GM12878 (cell line): Measurements from ENCODE around the gene VDR. TPM values are rescaled to one million over a fixed set of nuclear protein-coding genes. Genes with fewer than 3 reads are reported as not detected.

Experiments
- ATAC-seq: fragments of 200-7000 bp; cut with Tn5 transposase; 3 replicates; pipeline ENCODE4 v1.9.1; 2020; ENCODE audit warnings: mild to moderate bottlenecking, moderate library complexity
- BruUV-seq: library from RNA; stranded (reverse); fragments of 400-500 nt; replicated peaks from 2 replicates; lab custom pipeline; 2021; lab: Mats Ljungman, UMichigan
- CTCF ChIA-PET: fragments of 300-600 bp; sonication (Branson Sonifier 250); formaldehyde crosslinking; extraction: SDS; loops from one replicate; lab custom pipeline; 2021; ENCODE audit warnings: inconsistent platforms; lab: Yijun Ruan, JAX
- POLR2A ChIA-PET: fragments of 350-600 bp; formaldehyde crosslinking; extraction: SDS; loops from one replicate; lab custom pipeline; 2021; ENCODE audit warnings: inconsistent platforms; lab: Charles Lee
- RAD21 ChIA-PET: fragments of 300-600 bp; sonication (Branson Sonifier 250); formaldehyde crosslinking; loops from one replicate; lab custom pipeline; 2023; ENCODE audit warnings: antibody characterized with exemption; ENCODE audit not compliant: unreplicated experiment; lab: Charles Lee
- SMC1A ChIA-PET: fragments of 300-600 bp; sonication (Branson Sonifier 250); formaldehyde crosslinking; loops from one replicate; lab custom pipeline; 2023; ENCODE audit not compliant: unreplicated experiment, uncharacterized antibody; lab: Charles Lee
- DNase-seq: peaks from one replicate; pipeline ENCODE4 v3.0.0-alpha.2; 2011; ENCODE audit warnings: low read depth, low spot score
- FAIRE-seq: peaks from 3 replicates; lab custom pipeline; 2011; peaks lifted over from hg19 to GRCh38; lab: Jason Lieb, UNC
- H2AFZ ChIP-seq: 2 replicates; pipeline ENCODE4 v1.6.0; 2011; ENCODE audit warnings: low read depth, low read length, control low read depth; ENCODE audit not compliant: control insufficient read depth
- H3K27ac ChIP-seq: 2 replicates; pipeline ENCODE4 v1.5.1; 2011; ENCODE audit warnings: control low read depth; ENCODE audit not compliant: control insufficient read depth, insufficient read depth
- H3K27me3 ChIP-seq, 2 experiments: replicated peaks in 1 of 2; 2 replicates each; pipeline versions ENCODE4 v1.6.0 to v1.6.1; 2011; ENCODE audit warnings: low read length in 1 of 2; ENCODE audit not compliant: control insufficient read depth in 2 of 2, insufficient read depth in 2 of 2
- H3K36me3 ChIP-seq, 2 experiments: 2 replicates each; pipeline ENCODE4 v1.5.1; 2011; ENCODE audit warnings: low read length in 1 of 2; ENCODE audit not compliant: control insufficient read depth in 2 of 2, insufficient read depth in 2 of 2
- H3K4me1 ChIP-seq: 2 replicates; pipeline ENCODE4 v1.6.1; 2011; ENCODE audit warnings: mild to moderate bottlenecking, low read length, moderate library complexity, mixed read lengths; ENCODE audit not compliant: control insufficient read depth, insufficient read depth
- H3K4me2 ChIP-seq: 2 replicates; pipeline ENCODE4 v1.6.0; 2011; ENCODE audit warnings: control low read depth; ENCODE audit not compliant: control insufficient read depth, insufficient read depth
- H3K4me3 ChIP-seq: fragments of 200-600 bp; sonication (generic); 2 replicates; pipeline ENCODE4 v1.5.1; 2016
- H3K79me2 ChIP-seq: 2 replicates; pipeline ENCODE4 v1.6.0; 2011; ENCODE audit warnings: low read length; ENCODE audit not compliant: control insufficient read depth, insufficient read depth
- H3K9ac ChIP-seq: 2 replicates; pipeline ENCODE4 v1.8.0; 2011; ENCODE audit warnings: low read length, control low read depth, mixed read lengths; ENCODE audit not compliant: control insufficient read depth, insufficient read depth
- H3K9me3 ChIP-seq: replicated peaks from 3 replicates; pipeline ENCODE4 v1.5.1; 2011; ENCODE audit warnings: mild to moderate bottlenecking, low read length; ENCODE audit not compliant: control insufficient read depth, insufficient read depth
- H4K20me1 ChIP-seq: 2 replicates; pipeline ENCODE4 v1.6.0; 2011; ENCODE audit not compliant: control insufficient read depth, insufficient read depth
- ATF2 ChIP-seq: IDR thresholded peaks from 2 replicates; pipeline ENCODE4 v1.6.1; 2012; ENCODE audit warnings: low read length, inconsistent platforms
- BCL3 ChIP-seq: IDR thresholded peaks from 2 replicates; pipeline ENCODE4 v1.6.1; 2011; ENCODE audit warnings: borderline replicate concordance, low read depth, mild to moderate bottlenecking, moderate library complexity, low read length; ENCODE audit not compliant: insufficient read depth, poor library complexity, severe bottlenecking
- KDM1A ChIP-seq: fragments of 200-600 bp; sonication (generic); IDR thresholded peaks from 2 replicates; pipeline ENCODE4 v1.6.1; 2016; ENCODE audit warnings: borderline replicate concordance
- RAD51 ChIP-seq: fragments of 450-650 bp; IDR thresholded peaks from 2 replicates; pipeline ENCODE4 v1.6.1; 2016; ENCODE audit warnings: moderate library complexity, mild to moderate bottlenecking, inconsistent platforms
- RCOR1 ChIP-seq: conservative IDR thresholded peaks from 2 replicates; pipeline ENCODE4 v1.6.1; 2012; ENCODE audit warnings: low read depth, low read length, improper control_type of control experiment
- ZNF207 ChIP-seq: fragments of 450-650 bp; IDR thresholded peaks from 2 replicates; pipeline ENCODE4 v1.6.1; 2014; ENCODE audit warnings: antibody characterized with exemption, mild to moderate bottlenecking, borderline replicate concordance
- WGBS: methylation state at CpG from one replicate; pipeline ENCODE4 v1.1.6; 2016; ENCODE audit warnings: low lambda C conversion rate; ENCODE audit not compliant: insufficient replicate concordance, insufficient coverage; ENCODE audit errors: missing lambda C conversion rate; 5-methylcytosine and 5-hydroxymethylcytosine counted together
- in situ Hi-C: fragments of 300-500 bp; cut with MboI; formaldehyde crosslinking; loops from 9 replicates; pipeline ENCODE4 v1.14.3; 2018; ENCODE audit warnings: mixed read lengths
- intact Hi-C: fragments of 100-400 bp; cut with micrococcal nuclease; formaldehyde crosslinking; loops from one replicate; pipeline ENCODE4 v1.14.2; 2022; ENCODE audit not compliant: unreplicated experiment
- polyA plus RNA-seq, 11 experiments: library from polyadenylated mRNA; depleted of rRNA in 4 of 11; unstranded in 6 of 11; stranded (reverse) in 5 of 11; fragments of >200 nt; fragmentation: Nextera tagmentation in 4 of 11; fragmentation: Illumina TruSeq in 1 of 11; extraction: Ambion mirVana in 4 of 11; extraction: Trizol in 1 of 11; gene quantifications; 1 replicate in 1 of 11; 2 replicates in 10 of 11; pipeline versions ENCODE4 v1.2.1 to v1.2.3, GENCODE V29; 2011 to 2016; ENCODE audit warnings: inconsistent platforms in 2 of 11, missing spikeins in 2 of 11, low read depth in 1 of 11
- total RNA-seq, 4 experiments: library from RNA; depleted of rRNA in 3 of 4; stranded (reverse); fragments of >200 nt in 3 of 4; fragmentation: Illumina TruSeq in 1 of 4; extraction: Trizol in 1 of 4; gene quantifications; 2 replicates each; pipeline versions ENCODE4 v1.2.1 to v1.2.3, GENCODE V29; 2013 to 2021
- TF ChIP-seq, protein P1 (sequence below): IDR thresholded peaks from 2 replicates; pipeline ENCODE4 v1.6.1; 2012; ENCODE audit warnings: improper control_type of control experiment, low read depth, low read length; ENCODE audit not compliant: insufficient replicate concordance
- TF ChIP-seq, protein P2 (sequence below), 3 experiments: IDR thresholded peaks in 2 of 3; conservative IDR thresholded peaks in 1 of 3; 2 replicates each; pipeline ENCODE4 v1.5.1; 2011; ENCODE audit warnings: low read depth in 3 of 3, low read length in 3 of 3, mild to moderate bottlenecking in 3 of 3, control low read depth in 2 of 3, moderate library complexity in 2 of 3, inconsistent platforms in 1 of 3, mixed read lengths in 1 of 3; ENCODE audit not compliant: control insufficient read depth in 2 of 3, insufficient read depth in 1 of 3; ENCODE audit errors: extremely low read depth in 1 of 3
- TF ChIP-seq, protein P3 (sequence below): fragments of 450-650 bp; IDR thresholded peaks from 2 replicates; pipeline ENCODE4 v1.6.1; 2018; ENCODE audit warnings: mild to moderate bottlenecking, low read depth, moderate library complexity; ENCODE audit not compliant: partially characterized antibody

The VDR gene
- total and polyA plus RNA-seq, 10 of the 15 experiments (the other 5 are each of a cell fraction or from before 2014, with no cell fraction given): 0.27 to 7.9 (median 3.0) TPM

- in situ Hi-C loops: no loop called here
- CTCF ChIA-PET: no interaction called here
- no peak overlapping the region for H3K4me2 ChIP-seq
- H3K36me3 ChIP-seq: no peaks in the 10 kb centered on the region
- H3K79me2 ChIP-seq: peaks cover 3% of the 10 kb centered on the region
- intact Hi-C loops: no loop called here
- SMC1A ChIA-PET: interaction anchor here (1.0 to 1.9 kb wide), 3 partner anchors 9 to 15 kb away, joined by 3 to 13 read pairs (median 4); no protein-coding TSS in a partner anchor
- 83% methylated on average over 5 of the region's 5 CpGs for WGBS
- no peaks in the 10 kb centered on the region for H4K20me1 ChIP-seq
- H3K9ac ChIP-seq: no peak overlapping the region
- no peak overlapping the region for H3K4me3 ChIP-seq
- FAIRE-seq (no peak), DNase-seq (no peak), ATAC-seq (no peak)
- peaks cover 0 to 4% of the 10 kb centered on the region in 2 experiments; a peak in 3 of 4 replicates for H3K27me3 ChIP-seq
- POLR2A ChIA-PET: no interaction called here
- H3K27ac ChIP-seq: no peak overlapping the region
- H2AFZ ChIP-seq: no peak overlapping the region
- RAD21 ChIA-PET: no interaction called here
- no peaks in the 10 kb centered on the region for H3K9me3 ChIP-seq
- H3K4me1 ChIP-seq: peaks cover 25% of the 10 kb centered on the region
- BruUV-seq: no TSS peak
- TF ChIP-seq RCOR1: no peak
- TF ChIP-seq ATF2: no peak
- TF ChIP-seq BCL3: no peak
- TF ChIP-seq, protein P1, sequence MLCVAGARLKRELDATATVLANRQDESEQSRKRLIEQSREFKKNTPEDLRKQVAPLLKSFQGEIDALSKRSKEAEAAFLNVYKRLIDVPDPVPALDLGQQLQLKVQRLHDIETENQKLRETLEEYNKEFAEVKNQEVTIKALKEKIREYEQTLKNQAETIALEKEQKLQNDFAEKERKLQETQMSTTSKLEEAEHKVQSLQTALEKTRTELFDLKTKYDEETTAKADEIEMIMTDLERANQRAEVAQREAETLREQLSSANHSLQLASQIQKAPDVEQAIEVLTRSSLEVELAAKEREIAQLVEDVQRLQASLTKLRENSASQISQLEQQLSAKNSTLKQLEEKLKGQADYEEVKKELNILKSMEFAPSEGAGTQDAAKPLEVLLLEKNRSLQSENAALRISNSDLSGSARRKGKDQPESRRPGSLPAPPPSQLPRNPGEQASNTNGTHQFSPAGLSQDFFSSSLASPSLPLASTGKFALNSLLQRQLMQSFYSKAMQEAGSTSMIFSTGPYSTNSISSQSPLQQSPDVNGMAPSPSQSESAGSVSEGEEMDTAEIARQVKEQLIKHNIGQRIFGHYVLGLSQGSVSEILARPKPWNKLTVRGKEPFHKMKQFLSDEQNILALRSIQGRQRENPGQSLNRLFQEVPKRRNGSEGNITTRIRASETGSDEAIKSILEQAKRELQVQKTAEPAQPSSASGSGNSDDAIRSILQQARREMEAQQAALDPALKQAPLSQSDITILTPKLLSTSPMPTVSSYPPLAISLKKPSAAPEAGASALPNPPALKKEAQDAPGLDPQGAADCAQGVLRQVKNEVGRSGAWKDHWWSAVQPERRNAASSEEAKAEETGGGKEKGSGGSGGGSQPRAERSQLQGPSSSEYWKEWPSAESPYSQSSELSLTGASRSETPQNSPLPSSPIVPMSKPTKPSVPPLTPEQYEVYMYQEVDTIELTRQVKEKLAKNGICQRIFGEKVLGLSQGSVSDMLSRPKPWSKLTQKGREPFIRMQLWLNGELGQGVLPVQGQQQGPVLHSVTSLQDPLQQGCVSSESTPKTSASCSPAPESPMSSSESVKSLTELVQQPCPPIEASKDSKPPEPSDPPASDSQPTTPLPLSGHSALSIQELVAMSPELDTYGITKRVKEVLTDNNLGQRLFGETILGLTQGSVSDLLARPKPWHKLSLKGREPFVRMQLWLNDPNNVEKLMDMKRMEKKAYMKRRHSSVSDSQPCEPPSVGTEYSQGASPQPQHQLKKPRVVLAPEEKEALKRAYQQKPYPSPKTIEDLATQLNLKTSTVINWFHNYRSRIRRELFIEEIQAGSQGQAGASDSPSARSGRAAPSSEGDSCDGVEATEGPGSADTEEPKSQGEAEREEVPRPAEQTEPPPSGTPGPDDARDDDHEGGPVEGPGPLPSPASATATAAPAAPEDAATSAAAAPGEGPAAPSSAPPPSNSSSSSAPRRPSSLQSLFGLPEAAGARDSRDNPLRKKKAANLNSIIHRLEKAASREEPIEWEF: no peak
- TF ChIP-seq ZNF207: no peak
- no peak for TF ChIP-seq RAD51
- TF ChIP-seq, protein P2, sequence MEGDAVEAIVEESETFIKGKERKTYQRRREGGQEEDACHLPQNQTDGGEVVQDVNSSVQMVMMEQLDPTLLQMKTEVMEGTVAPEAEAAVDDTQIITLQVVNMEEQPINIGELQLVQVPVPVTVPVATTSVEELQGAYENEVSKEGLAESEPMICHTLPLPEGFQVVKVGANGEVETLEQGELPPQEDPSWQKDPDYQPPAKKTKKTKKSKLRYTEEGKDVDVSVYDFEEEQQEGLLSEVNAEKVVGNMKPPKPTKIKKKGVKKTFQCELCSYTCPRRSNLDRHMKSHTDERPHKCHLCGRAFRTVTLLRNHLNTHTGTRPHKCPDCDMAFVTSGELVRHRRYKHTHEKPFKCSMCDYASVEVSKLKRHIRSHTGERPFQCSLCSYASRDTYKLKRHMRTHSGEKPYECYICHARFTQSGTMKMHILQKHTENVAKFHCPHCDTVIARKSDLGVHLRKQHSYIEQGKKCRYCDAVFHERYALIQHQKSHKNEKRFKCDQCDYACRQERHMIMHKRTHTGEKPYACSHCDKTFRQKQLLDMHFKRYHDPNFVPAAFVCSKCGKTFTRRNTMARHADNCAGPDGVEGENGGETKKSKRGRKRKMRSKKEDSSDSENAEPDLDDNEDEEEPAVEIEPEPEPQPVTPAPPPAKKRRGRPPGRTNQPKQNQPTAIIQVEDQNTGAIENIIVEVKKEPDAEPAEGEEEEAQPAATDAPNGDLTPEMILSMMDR (IDR thresholded peaks at IDR 0.05 in 2 of 3, conservative IDR thresholded peaks at IDR 0.05 in 1 of 3; ENCODE audit: control insufficient read depth in 2 of 3, extremely low read depth in 1 of 3, insufficient read depth in 1 of 3, low read depth in 3 of 3, low read length in 3 of 3): no peak
- TF ChIP-seq, protein P3, sequence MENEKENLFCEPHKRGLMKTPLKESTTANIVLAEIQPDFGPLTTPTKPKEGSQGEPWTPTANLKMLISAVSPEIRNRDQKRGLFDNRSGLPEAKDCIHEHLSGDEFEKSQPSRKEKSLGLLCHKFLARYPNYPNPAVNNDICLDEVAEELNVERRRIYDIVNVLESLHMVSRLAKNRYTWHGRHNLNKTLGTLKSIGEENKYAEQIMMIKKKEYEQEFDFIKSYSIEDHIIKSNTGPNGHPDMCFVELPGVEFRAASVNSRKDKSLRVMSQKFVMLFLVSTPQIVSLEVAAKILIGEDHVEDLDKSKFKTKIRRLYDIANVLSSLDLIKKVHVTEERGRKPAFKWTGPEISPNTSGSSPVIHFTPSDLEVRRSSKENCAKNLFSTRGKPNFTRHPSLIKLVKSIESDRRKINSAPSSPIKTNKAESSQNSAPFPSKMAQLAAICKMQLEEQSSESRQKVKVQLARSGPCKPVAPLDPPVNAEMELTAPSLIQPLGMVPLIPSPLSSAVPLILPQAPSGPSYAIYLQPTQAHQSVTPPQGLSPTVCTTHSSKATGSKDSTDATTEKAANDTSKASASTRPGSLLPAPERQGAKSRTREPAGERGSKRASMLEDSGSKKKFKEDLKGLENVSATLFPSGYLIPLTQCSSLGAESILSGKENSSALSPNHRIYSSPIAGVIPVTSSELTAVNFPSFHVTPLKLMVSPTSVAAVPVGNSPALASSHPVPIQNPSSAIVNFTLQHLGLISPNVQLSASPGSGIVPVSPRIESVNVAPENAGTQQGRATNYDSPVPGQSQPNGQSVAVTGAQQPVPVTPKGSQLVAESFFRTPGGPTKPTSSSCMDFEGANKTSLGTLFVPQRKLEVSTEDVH: no peak
- no peak for TF ChIP-seq KDM1A
Measured at GRCh38 chr12:47823422-47824086, 81.2 kb downstream of the VDR start.
